AG09319 (cell line): Measurements from ENCODE around the gene RPS28.
"Not testable (repeated sequence)": the region's sequence is repeated elsewhere in the genome, so short reads cannot be mapped to it uniquely, and the experiment has no call there.

ENCODE experiments used
- DNase-seq: peaks from one replicate; pipeline ENCODE4 v3.0.0-alpha.2; 2010; ENCODE audit warnings: low read depth; ENCODE audit errors: extremely low read depth
- TF ChIP-seq, protein P1 (sequence below): IDR thresholded peaks from 2 replicates; pipeline ENCODE4 v1.5.1; 2011; ENCODE audit warnings: low read depth, mild to moderate bottlenecking, inconsistent platforms, low read length, moderate library complexity

Gene RPS28

DNA sequence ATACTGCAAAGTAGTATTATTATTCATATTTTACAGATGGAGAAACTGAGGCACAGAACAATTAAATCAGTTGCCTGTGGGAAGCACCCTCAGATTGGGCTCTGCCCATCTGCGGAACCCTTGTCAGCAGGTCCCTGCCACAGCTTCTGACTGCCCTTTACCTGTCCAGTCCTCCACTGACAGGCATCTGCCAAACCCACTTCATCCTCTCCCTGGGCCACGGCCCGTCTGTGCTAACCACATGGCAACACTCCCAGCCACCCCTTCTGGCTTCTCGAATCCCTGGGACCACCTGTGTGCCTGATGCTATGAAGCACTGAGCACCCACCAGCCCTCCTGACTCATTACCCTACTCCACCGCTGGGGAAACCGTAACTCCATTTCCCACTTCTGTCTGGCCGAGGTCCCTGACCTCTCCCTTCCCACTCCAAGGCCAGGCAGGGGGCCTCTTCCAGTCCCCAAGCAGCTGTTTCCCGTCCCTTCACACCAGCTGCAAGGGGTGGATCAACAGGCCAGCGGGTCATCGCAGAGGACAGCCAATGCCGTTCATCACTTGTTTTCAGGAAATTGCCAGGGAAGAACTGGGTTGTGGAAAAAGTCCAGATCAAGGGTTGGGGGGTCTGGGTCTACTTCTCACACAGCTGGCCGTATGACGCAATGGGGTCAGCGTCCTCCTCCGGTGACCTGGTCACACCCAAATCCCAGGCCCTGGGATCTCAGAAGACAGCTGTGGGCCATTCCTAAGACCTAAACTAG is 19.2 kb downstream of the RPS28 start:
- DNase-seq, result no peak

DNA sequence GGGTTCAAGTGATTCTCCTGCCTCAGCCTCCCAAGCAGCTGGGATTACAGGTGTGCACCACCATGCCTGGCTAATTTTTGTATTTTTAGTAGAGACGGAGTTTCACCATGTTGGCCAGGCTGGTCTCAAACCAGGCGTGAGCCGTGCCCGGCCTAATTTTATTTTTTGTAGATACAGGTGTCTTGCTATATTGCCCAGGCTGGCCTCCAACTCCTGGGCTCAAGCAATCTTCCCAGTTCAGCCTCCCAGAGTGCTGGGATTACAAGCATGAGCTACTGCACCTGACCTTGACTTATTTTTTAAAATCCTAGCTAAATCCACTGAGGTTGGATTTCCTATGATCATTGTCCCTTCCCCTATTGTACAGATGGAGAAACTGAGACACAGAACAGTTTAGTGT is 20.2 kb downstream of the RPS28 start:
- not testable (repeated sequence) for DNase-seq

More for the DNA sequence above, 19.2 kb downstream of the RPS28 start:
- TF ChIP-seq, protein P1, sequence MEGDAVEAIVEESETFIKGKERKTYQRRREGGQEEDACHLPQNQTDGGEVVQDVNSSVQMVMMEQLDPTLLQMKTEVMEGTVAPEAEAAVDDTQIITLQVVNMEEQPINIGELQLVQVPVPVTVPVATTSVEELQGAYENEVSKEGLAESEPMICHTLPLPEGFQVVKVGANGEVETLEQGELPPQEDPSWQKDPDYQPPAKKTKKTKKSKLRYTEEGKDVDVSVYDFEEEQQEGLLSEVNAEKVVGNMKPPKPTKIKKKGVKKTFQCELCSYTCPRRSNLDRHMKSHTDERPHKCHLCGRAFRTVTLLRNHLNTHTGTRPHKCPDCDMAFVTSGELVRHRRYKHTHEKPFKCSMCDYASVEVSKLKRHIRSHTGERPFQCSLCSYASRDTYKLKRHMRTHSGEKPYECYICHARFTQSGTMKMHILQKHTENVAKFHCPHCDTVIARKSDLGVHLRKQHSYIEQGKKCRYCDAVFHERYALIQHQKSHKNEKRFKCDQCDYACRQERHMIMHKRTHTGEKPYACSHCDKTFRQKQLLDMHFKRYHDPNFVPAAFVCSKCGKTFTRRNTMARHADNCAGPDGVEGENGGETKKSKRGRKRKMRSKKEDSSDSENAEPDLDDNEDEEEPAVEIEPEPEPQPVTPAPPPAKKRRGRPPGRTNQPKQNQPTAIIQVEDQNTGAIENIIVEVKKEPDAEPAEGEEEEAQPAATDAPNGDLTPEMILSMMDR, result no peak

DNA sequence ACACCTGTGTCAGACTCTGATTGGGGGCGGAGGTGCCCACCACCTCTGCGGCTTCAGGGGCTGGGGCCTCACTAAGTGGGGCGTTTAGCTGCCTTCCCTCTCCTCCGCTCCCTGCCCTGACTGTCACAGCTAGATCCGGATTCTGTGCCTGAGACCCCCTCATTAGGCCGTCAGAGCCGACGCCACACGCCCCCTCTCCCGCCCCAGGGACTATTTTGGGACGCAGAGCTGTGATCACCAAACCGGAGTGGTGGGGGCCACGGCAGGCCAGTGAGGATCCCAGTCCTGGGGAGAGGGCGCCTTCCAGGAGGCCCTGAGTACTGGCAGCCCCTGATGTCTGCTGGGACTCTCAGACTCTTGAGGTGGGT is 21.0 kb downstream of the RPS28 start:
- TF ChIP-seq, protein P1, result no peak
- no peak for DNase-seq

DNA sequence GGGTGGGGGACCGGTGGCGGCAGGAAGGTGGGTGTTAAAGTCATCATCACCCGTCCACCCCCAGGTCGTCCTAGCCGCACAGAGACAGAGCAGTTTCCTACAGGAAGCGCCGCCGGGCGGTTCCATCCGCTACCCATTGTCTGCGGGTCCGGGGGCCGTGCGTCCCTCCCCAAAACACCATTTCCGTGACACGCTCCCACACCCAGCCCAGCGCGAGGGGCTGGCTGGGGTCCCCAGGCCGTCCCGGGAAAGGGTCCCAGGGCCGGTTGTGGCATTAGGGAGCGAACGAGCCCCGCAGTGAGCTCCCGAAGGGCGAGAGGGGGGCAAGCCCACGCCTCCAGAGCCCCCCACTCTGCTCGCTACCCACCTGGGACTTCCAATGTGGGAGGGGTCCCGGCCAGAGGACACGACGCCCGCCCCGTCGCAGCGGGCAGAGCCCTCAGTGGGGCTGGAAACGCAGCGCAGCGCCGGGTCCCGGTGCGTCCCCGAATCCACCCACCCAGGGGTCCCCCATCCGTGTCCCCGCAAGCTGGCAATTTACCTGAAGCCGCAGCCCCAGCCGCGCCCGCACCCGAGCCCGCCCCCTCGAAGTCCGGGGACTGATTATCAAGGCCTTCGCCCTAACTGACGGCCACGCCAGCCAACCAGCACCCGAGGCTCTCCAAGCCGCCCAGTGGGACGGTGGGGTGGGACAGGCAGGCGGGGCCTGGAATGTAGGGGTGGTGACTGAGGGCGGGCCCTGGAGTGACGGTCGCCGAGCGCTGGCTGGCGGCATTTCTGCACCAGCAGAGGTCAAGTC is 21.6 kb downstream of the RPS28 start, which contains the start of gene KANK3:
Gene KANK3 (minus strand): TSS at position 579 of the 799 bp plus-strand sequence. CDS start 5,434 bp downstream, outside the sequence.
- peak; percentile 81 for DNase-seq
- TF ChIP-seq, protein P1, result no peak

DNA sequence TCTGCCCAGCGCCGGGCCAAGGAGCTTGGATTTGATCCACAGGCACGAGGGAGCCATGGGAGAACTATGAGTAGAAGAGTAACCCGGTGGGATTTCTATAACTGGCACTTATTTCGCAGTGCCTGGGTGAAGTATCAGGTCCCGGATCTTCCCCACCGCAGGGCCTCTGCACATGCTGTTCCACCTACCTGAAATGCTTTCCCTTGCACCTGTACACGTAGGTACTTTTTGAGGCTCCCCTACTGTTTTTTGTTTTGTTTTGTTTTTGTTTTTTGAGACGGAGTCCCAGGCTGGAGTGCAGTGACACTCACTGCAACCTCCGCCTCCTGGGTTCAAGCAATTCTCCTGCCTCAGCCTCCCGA is 22.2 kb downstream of the RPS28 start:
- TF ChIP-seq, protein P1, result no peak

DNA sequence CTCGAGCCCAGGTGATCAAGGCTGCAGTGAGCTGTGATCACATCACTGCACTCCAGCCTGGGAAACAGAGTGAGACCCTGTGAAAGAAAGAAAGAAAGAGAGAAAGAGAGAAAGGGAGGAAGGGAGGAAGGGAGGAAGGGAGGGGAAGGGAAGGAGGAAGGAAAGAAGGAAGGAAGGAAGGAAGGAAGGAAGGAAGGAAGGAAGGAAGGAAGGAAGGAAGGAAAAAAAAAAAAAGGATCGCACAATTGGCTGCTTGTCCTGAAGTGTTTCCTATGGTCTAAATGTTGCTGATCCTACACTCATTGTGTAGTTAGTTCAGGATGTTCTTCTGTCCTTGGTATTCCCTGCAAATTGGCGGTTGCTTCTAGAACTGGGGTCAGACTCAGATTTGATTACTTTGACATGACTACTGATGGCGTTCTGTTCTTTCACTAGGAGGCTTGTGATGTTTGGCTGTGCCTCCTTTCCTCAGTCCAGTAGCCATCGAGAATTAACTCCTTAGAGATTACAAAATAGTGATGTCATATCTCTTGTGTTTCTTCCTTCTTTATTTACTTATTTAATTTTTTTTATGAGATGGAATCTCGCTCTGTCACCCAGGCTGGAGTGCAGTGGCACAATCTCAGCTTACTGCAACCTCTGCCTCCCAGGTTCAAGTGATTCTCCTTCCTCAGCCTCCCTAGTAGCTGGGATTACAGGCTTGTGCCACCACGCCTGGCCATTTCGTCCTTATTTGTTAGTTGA is 28.5 kb downstream of the RPS28 start:
- DNase-seq, result not testable (repeated sequence)

More for the DNA sequence above, 22.2 kb downstream of the RPS28 start:
- DNase-seq, result no peak

DNA sequence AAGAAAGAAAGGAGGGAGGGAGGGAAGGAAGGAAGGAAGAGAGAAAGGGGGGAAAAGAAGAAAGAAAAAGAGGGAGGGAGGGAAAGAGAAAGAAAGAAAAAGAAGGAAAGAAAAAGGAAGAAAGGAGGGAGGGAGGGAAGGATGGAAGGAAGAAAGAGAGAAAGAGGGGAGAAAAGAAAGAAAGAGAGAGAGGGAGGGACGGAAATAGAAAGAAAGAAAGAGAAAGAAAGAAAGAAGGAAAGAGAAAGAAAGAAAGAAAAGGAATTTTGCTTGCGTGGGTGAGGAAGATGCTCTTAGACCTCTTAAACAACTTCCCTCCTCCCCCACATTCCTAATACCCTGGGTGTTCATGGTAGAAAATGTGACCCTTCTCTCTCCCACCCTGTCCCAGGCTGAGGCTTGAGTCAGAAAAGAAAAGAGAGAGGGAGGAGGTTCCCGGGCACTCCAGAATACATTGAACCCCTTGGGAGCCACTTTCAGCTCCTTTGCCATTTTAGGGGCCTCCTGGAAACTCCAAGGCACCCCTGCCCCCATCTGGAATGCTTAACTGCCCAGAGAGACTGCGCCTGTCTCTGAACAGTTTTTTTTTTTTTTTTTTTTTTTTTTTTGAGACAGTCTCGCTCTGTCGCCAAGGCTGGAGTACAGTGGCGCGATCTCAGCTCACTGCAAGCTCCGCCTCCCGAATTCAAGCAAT is 31.0 kb downstream of the RPS28 start:
- DNase-seq, result no peak
- TF ChIP-seq, protein P1, result no peak

DNA sequence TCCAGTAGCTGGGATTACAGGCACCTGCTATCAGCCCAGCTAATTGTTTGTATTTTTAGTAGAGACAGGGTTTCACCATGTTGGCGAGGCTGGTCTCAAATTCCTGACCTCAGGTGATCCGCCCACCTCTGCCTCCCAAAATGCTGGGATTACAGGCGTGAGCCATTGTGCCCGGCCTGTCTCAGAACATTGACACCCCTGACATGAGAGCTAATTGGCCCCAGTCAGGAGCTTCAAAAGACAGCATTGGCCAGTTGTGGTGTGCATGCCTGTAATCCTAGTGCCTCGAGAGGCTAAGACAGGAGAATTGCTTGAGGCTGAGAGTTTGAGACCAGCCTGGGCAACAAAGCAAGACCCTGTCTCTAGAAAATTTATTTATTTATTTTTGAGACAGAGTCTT is 31.5 kb downstream of the RPS28 start:
- DNase-seq, result not testable (repeated sequence)
